Right cardiac atrium (tissue), 5 donors: Measurements from ENCODE around the gene AARSD1. TPM values are rescaled to one million over a fixed set of nuclear protein-coding genes. Genes with fewer than 3 reads are reported as not detected.
"Not testable (repeated sequence)": the region's sequence is repeated elsewhere in the genome, so short reads cannot be mapped to it uniquely, and the experiment has no call there.

ENCODE experiments used
- ATAC-seq, 2 donors: fragments of 200-7000 bp; cut with Tn5 transposase; one replicate each; pipeline versions ENCODE4 v1.8.0 to v1.9.1; 2020; ENCODE audit warnings: moderate library complexity in 2 of 2, mild to moderate bottlenecking in 1 of 2
- DNase-seq, 3 donors: peaks; one replicate each; pipeline ENCODE4 v3.0.0-alpha.2; 2020
- H3K27ac ChIP-seq: one replicate; pipeline ENCODE4 v1.5.1; 2013; ENCODE audit warnings: mild to moderate bottlenecking, low read length, control low read depth, moderate library complexity
- H3K27me3 ChIP-seq: one replicate; pipeline ENCODE4 v1.6.1; 2013; ENCODE audit not compliant: control insufficient read depth, insufficient read depth
- H3K4me1 ChIP-seq: one replicate; pipeline ENCODE4 v1.6.1; 2013; ENCODE audit warnings: low read length; ENCODE audit not compliant: control insufficient read depth, insufficient read depth
- H3K4me3 ChIP-seq: one replicate; pipeline ENCODE4 v1.5.1; 2013; ENCODE audit warnings: low read length, control low read depth
- H3K9me3 ChIP-seq: one replicate; pipeline ENCODE4 v1.6.1; 2013; ENCODE audit warnings: low read length; ENCODE audit not compliant: control insufficient read depth
- WGBS: extraction: QIAGEN DNeasy Blood & Tissue Kit; methylation state at CpG from one replicate; pipeline ENCODE4 v1.1.7; 2013; 5-methylcytosine and 5-hydroxymethylcytosine counted together
- intact Hi-C, 4 donors: fragments of 100-400 bp; cut with DNase I; formaldehyde crosslinking; loops; one replicate each; pipeline versions ENCODE4 v1.11.0 to v1.14.0; 2022 to 2023
- polyA plus RNA-seq: library from polyadenylated mRNA; stranded (reverse); fragments of 200-250 nt; gene quantifications from one replicate; pipeline ENCODE4 v1.2.3, GENCODE V29; 2013
- total RNA-seq, 4 donors: library from RNA; stranded (reverse); fragmentation: NEBNext Ultra II Directional; extraction: Animal tissue kit (Norgen Biotek cat#: 25700); gene quantifications; one replicate each; pipeline ENCODE4 v1.2.1, GENCODE V29; 2021
- donor health status: healthy with polysubstance abuse.
- donor health status: DM: no; HTN: yes; CAD: no.
- donor health status: DM: no; HTN: no; CAD: no.
- donor health status: DM: no; HTN: yes; CAD: no; lungs with severe emphysema.
- donor health status: DM: yes; HTN: yes; CAD: no.

Gene AARSD1
- total and polyA plus RNA-seq, 5 donors: 26.0 to 41.6 (median 30.7) TPM

GRCh38 chr17:42980274-42980765, 16.1 kb upstream of the AARSD1 start, which contains the start of gene RUNDC1:
Gene RUNDC1 (plus strand): TSS chr17:42980565. CDS start chr17:42980577, 12 bp downstream.
- peak within 1 kb of the TSS; percentile 82 for H3K4me3 ChIP-seq
- ATAC-seq (peak; percentile 94 to 95), DNase-seq (peak; percentile 95 to 98 (median 97))
- under 1% methylated on average over 39 of the region's 39 CpGs for WGBS
- no peaks in the 10 kb centered on the region for H3K27me3 ChIP-seq
- H3K9me3 ChIP-seq: no peaks in the 10 kb centered on the region
- intact Hi-C loops: no loop called here
- peak within 1 kb of the TSS; percentile 90 for H3K27ac ChIP-seq
- H3K4me1 ChIP-seq: peaks cover 6% of the 10 kb centered on the region

DNA sequence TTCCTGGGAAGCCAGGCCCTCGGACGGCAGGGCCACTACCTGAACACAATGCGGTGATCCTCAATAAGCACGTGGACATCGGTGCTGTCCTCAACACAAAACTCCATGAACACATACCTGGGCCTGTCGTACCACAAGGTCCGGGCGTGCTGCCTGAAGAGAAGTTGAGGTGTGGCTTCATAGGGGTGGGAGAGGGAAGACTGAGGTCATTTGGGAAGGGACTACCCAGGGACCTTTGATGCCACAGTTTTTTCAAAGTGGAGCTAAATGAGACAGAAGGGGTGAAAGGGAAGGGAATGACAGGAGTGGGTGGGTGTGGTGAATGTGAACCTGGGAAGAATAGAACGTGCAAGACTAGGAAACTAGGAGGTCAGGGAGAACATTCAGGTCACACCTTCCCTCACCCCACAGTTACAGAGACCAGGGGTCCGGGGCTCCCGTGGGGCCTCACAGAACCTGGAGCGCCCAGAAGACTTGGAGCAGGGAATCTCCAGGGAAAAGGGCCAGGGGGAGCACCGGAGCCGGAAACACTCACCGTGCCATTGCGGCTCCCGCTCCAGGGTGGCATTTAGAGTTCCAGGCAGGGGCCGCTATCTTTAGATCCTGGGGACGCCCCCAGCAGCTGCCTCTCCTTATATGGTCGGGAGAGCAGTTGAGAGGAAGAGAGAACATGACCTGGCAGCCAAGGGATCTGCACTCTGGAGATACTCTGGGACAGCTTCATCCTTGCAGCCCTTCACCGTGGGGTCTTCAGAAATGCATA, 15.4 kb upstream of the AARSD1 start, which contains the start of gene PTGES3L:
PTGES3L (minus strand) TSS at position 570 of the 763 bp plus-strand sequence; CDS start at position 543, 27 bp downstream.
- peak; percentile 55 to 80 (median 71) for DNase-seq
- no peaks in the 10 kb centered on the region for H3K9me3 ChIP-seq
- peak within 1 kb of the TSS; percentile 82 for H3K4me3 ChIP-seq
- WGBS: 31% methylated on average over 21 of the region's 21 CpGs
- peak; percentile 79 to 81 for ATAC-seq
- no peaks in the 10 kb centered on the region for H3K27me3 ChIP-seq
- intact Hi-C loops: no loop called here
- H3K4me1 ChIP-seq: peaks cover 6% of the 10 kb centered on the region
- peak within 1 kb of the TSS; percentile 90 for H3K27ac ChIP-seq

- ATAC-seq, intact Hi-C loops, H3K27ac ChIP-seq, H3K27me3 ChIP-seq, H3K4me1 ChIP-seq, H3K4me3 ChIP-seq, DNase-seq, H3K9me3 ChIP-seq: not testable (repeated sequence)
- 90% methylated on average over 16 of the region's 16 CpGs for WGBS
Measured at GRCh38 chr17:42975701-42976100, 11.4 kb upstream of the AARSD1 start.

GRCh38 chr17:42975265-42975664, 11.0 kb upstream of the AARSD1 start:
- intact Hi-C loops: no loop called here
- no peak overlapping the region for H3K27ac ChIP-seq
- H3K27me3 ChIP-seq: no peaks in the 10 kb centered on the region
- peaks cover 6% of the 10 kb centered on the region for H3K4me1 ChIP-seq
- H3K4me3 ChIP-seq: no peak overlapping the region
- WGBS: 41% methylated on average over 2 of the region's 2 CpGs
- H3K9me3 ChIP-seq: no peaks in the 10 kb centered on the region
- DNase-seq: no peak
- ATAC-seq: no peak

DNA sequence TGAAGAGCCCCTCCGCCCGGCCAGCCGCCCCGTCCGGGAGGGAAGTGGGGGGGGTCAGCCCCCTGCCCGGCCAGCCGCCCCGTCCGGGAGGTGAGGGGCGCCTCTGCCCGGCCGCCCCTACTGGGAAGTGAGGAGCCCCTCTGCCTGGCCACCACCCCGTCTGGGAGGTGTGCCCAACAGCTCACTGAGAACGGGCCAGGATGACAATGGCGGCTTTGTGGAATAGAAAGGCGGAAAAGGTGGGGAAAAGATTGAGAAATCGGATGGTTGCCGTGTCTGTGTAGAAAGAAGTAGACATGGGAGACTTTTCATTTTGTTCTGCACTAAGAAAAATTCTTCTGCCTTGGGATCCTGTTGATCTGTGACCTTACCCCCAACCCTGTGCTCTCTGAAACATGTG, 9.1 kb upstream of the AARSD1 start:
- 81% methylated on average over 11 of the region's 18 CpGs for WGBS
- H3K4me3 ChIP-seq, ATAC-seq, DNase-seq, H3K27ac ChIP-seq, intact Hi-C loops, H3K9me3 ChIP-seq, H3K27me3 ChIP-seq, H3K4me1 ChIP-seq: not testable (repeated sequence)

GRCh38 chr17:42971589-42971988, 7.3 kb upstream of the AARSD1 start:
- DNase-seq: no peak
- Histone ChIP-seq H3K4me3 (no peak overlapping the region), H3K27ac (no peak overlapping the region), H3K27me3 (no peaks in the 10 kb centered on the region), H3K9me3 (no peaks in the 10 kb centered on the region), H3K4me1 (no peaks in the 10 kb centered on the region)
- intact Hi-C loops: no loop called here
- WGBS: 85% methylated on average over 5 of the region's 5 CpGs
- no peak for ATAC-seq

DNA sequence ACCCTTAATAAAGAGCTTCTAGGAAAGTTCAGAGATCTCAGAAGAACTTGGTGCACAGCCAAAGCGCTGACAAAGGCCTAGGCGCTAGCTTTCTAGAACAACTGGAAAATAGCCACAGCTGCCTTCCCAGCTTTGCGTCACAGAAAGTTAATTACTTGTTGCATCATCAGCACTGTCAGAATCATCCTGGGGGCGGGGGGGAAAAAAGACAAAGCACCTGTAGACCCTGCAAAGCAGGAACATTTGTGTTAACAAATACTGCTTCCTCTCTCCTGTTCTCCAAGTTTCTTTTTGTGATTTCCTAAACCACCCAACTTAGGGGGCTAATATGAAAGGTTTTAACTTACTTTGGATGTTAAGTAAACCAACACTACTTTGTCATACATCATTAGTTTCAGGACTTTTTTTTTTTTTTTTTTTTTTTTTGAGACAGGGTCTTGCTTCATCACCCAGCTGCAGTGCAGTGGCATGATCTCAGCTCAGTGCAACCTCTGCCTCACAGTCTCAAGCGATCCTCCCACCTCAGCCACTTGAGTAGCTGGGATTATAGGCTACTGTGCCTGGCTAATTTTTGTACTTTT, 4.8 kb upstream of the AARSD1 start:
- Histone ChIP-seq H3K9me3 (no peaks in the 10 kb centered on the region), H3K27ac (no peak overlapping the region), H3K4me3 (no peak overlapping the region), H3K4me1 (no peaks in the 10 kb centered on the region), H3K27me3 (no peaks in the 10 kb centered on the region)
- 46% methylated on average over 5 of the region's 5 CpGs for WGBS
- intact Hi-C loops: no loop called here
- ATAC-seq: no peak
- DNase-seq: no peak

- DNase-seq: no peak
- Histone ChIP-seq H3K27ac (no peak overlapping the region), H3K27me3 (no peaks in the 10 kb centered on the region), H3K9me3 (no peaks in the 10 kb centered on the region), H3K4me1 (peaks cover 2% of the 10 kb centered on the region), H3K4me3 (no peak overlapping the region)
- no peak for ATAC-seq
- intact Hi-C loops: no loop called here
- WGBS: 84% methylated on average over 1 of the region's 1 CpG
Measured at GRCh38 chr17:42967925-42968324, 3.7 kb upstream of the AARSD1 start.

DNA sequence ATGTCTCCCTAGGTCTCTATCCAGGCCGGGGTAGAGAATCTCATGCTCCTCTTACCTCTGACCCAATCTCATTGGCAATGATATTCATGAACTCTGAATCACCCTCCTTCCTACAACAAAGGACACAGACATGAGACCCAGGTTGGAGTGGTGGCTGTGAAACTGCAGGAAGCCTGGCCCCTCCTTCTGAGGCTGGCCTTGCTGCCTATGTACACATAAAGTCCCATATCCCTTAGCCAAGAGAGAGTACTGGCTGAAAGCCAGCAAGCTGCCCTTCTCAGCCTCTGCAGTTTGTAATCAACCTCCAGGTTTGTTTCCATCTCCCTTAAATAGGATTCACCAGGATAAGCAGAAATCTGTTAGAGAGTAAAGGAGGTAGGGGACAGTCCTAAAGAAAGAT, 10.6 kb downstream of the AARSD1 start:
- ATAC-seq (no peak), DNase-seq (no peak)
- no peaks in the 10 kb centered on the region for H3K4me1 ChIP-seq
- intact Hi-C loops: no loop called here
- 90% methylated on average over 1 of the region's 1 CpG for WGBS
- no peaks in the 10 kb centered on the region for H3K9me3 ChIP-seq
- H3K27me3 ChIP-seq: no peaks in the 10 kb centered on the region
- H3K4me3 ChIP-seq: no peak overlapping the region
- H3K27ac ChIP-seq: no peak overlapping the region

GRCh38 chr17:42950044-42950783, 14.0 kb downstream of the AARSD1 start:
- Histone ChIP-seq H3K4me1 (no peaks in the 10 kb centered on the region), H3K4me3 (no peak overlapping the region), H3K9me3 (no peaks in the 10 kb centered on the region), H3K27me3 (no peaks in the 10 kb centered on the region), H3K27ac (no peak overlapping the region)
- ATAC-seq (no peak), DNase-seq (no peak)
- 91% methylated on average over 13 of the region's 13 CpGs for WGBS
- intact Hi-C loops: no loop called here

DNA sequence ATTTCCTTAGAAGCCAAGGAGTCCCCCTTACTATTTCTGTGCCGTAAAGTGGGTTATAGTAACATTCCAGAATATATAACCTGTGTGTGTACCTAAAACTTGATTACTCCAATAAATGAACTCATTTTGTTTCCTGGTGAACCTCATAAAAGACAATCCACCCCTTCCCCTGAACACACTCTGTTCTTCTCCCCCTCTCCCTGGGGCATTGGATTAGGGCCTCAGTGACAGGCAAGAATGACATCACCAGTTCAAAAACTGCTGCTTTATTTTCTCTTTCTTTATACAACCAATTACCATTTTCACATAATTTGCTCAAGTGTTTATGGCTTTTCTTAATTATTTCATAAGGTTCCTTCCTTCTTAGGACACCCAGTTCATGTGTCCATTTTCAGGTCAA, 17.4 kb downstream of the AARSD1 start:
- H3K4me1 ChIP-seq: no peaks in the 10 kb centered on the region
- no peak overlapping the region for H3K27ac ChIP-seq
- H3K27me3 ChIP-seq: no peaks in the 10 kb centered on the region
- no peak overlapping the region for H3K4me3 ChIP-seq
- H3K9me3 ChIP-seq: no peaks in the 10 kb centered on the region
- intact Hi-C loops: no loop called here
- DNase-seq (no peak), ATAC-seq (no peak)
- WGBS: 88% methylated on average over 1 of the region's 1 CpG
